Measurements from ENCODE around the gene STXBP5. TPM values are rescaled to one million over a fixed set of nuclear protein-coding genes. Genes with fewer than 3 reads are reported as not detected.
A peak's percentile ranks its signal among the peaks of the same experiment; 100 is the strongest.

Gene STXBP5
- total and polyA plus RNA-seq, 2 of the 13 experiments (the other 11 are each of a cell fraction or from before 2014, with no cell fraction given), result 8.8 to 19.4 TPM

- TF ChIP-seq ZEB1 (IDR thresholded peaks at IDR 0.05; ENCODE audit: insufficient replicate concordance, low read depth) (no peak), CENPT (CRISPR knock-in tag; IDR thresholded peaks at IDR 0.05; ENCODE audit: low read depth) (no peak), KAT7 (CRISPR knock-in tag; IDR thresholded peaks at IDR 0.05; ENCODE audit: borderline replicate concordance) (no peak), ZNF331 (CRISPR knock-in tag; IDR thresholded peaks at IDR 0.05) (no peak), ZNF772 (CRISPR knock-in tag; IDR thresholded peaks at IDR 0.05) (no peak)
These were observed 26.9 kb upstream of the STXBP5 start (continued) for GRCh38 chr6:147177286-147177685.

GRCh38 chr6:147178355-147178754, 25.9 kb upstream of the STXBP5 start:
- H3K4me1 ChIP-seq (ENCODE audit: insufficient read depth, low read length), result no peaks in the 10 kb centered on the region
- no peaks in the 10 kb centered on the region for H3K27me3 ChIP-seq (ENCODE audit: control insufficient read depth in 1 of 2, insufficient read depth in 2 of 2, low read length in 2 of 2)
- no peaks in the 10 kb centered on the region for H3K79me2 ChIP-seq (ENCODE audit: insufficient read depth, low read length)
- FAIRE-seq (no peak), ATAC-seq (no peak), DNase-seq (ENCODE audit: low spot score) (no peak)
- H3K27ac ChIP-seq (ENCODE audit: extremely low read length, insufficient read depth, low read length), result no peak overlapping the region
- ChIA-PET CTCF (ENCODE audit: low intra/inter-chr PET ratio, low total read pairs) (no interaction called here), POLR2A (no interaction called here)
- no TSS peak for BruUV-seq (replicated peaks)
- H3K4me3 ChIP-seq (replicated peaks in 1 of 3; ENCODE audit: insufficient read depth in 1 of 3, low read depth in 2 of 3, low read length in 3 of 3), result no peak overlapping the region
- TF ChIP-seq FOXO4 (CRISPR knock-in tag; conservative IDR thresholded peaks at IDR 0.05) (no peak), ZNF460 (CRISPR knock-in tag; IDR thresholded peaks at IDR 0.05; ENCODE audit: borderline replicate concordance) (no peak), FOXA1 (IDR thresholded peaks at IDR 0.05) (no peak), FOXA1 (CRISPR knock-in tag; IDR thresholded peaks at IDR 0.05) (no peak), MAFK (conservative IDR thresholded peaks at IDR 0.05 in 1 of 2, IDR thresholded peaks at IDR 0.05 in 1 of 2; ENCODE audit: low read length in 2 of 2) (peak; percentile 45 to 81; a peak in 2 of 4 replicates), ZNF142 (CRISPR knock-in tag; IDR thresholded peaks at IDR 0.05) (no peak), MAFF (IDR thresholded peaks at IDR 0.05; ENCODE audit: low read depth, low read length) (peak; percentile 49; the same call in 1 of the 2 replicates)
- H4K20me1 ChIP-seq (ENCODE audit: insufficient read depth, low read length), result no peaks in the 10 kb centered on the region
- in situ Hi-C loops (cut with HindIII; ENCODE audit: extremely low pct_ligation_motif_present, low pct_unique_long_range_greater_than_20kb), result no loop called here
- no peaks in the 10 kb centered on the region for H3K36me3 ChIP-seq (replicated peaks in 1 of 2; ENCODE audit: control insufficient read depth in 1 of 2, insufficient read depth in 2 of 2, low read length in 2 of 2)
- H2AFZ ChIP-seq (ENCODE audit: low read length), result no peak overlapping the region
- intact Hi-C loops (cut with micrococcal nuclease; ENCODE audit: unreplicated experiment), result no loop called here
- H3K4me2 ChIP-seq (ENCODE audit: low read depth, low read length), result no peak overlapping the region
- H3K9ac ChIP-seq (ENCODE audit: insufficient read depth, low read depth, low read length), result no peak overlapping the region
- H3K9me3 ChIP-seq (ENCODE audit: low read length), result no peaks in the 10 kb centered on the region
